ENCODE measurements around the gene RUSF1.

The RUSF1 gene

DNA sequence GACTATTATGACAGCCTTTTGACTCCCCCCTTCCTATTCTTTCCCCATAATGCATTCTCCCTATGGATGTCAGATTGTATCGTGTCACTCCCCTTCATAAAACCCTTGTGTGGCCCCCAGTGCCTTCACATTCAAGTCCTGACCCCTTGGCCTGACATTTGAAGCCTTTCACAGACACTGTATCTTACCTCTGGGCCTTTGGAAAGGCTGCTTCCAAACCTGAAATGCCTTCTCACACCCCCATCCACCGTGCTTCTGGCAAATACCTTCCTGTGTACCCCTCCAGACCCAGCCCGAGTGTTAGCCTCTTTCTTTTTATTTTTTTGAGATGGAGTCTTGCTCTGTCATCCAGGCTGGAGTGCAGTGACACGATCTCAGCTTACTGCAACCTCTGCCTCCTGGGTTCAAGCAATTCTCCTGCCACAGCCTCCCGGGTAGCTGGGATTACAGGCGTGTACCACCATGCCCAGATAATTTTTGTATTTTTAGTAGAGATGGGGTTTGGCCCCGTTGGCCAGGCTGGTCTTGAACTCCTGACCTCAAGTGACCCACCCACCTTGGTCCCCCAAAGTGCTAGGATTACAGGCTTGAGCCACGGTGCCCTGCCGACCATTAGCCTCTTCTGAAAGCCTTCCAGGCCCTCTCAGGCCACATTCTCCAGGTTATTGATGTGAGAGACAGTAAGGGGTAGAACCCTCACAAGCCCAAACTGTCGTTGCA is 46.8 kb downstream of the RUSF1 start:
- TF ChIP-seq, protein P1, sequence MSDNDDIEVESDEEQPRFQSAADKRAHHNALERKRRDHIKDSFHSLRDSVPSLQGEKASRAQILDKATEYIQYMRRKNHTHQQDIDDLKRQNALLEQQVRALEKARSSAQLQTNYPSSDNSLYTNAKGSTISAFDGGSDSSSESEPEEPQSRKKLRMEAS (IDR thresholded peaks at IDR 0.05): no peak
- TF ChIP-seq TCF12 (IDR thresholded peaks at IDR 0.05; ENCODE audit: low read depth): no peak
- TF ChIP-seq, protein P2, sequence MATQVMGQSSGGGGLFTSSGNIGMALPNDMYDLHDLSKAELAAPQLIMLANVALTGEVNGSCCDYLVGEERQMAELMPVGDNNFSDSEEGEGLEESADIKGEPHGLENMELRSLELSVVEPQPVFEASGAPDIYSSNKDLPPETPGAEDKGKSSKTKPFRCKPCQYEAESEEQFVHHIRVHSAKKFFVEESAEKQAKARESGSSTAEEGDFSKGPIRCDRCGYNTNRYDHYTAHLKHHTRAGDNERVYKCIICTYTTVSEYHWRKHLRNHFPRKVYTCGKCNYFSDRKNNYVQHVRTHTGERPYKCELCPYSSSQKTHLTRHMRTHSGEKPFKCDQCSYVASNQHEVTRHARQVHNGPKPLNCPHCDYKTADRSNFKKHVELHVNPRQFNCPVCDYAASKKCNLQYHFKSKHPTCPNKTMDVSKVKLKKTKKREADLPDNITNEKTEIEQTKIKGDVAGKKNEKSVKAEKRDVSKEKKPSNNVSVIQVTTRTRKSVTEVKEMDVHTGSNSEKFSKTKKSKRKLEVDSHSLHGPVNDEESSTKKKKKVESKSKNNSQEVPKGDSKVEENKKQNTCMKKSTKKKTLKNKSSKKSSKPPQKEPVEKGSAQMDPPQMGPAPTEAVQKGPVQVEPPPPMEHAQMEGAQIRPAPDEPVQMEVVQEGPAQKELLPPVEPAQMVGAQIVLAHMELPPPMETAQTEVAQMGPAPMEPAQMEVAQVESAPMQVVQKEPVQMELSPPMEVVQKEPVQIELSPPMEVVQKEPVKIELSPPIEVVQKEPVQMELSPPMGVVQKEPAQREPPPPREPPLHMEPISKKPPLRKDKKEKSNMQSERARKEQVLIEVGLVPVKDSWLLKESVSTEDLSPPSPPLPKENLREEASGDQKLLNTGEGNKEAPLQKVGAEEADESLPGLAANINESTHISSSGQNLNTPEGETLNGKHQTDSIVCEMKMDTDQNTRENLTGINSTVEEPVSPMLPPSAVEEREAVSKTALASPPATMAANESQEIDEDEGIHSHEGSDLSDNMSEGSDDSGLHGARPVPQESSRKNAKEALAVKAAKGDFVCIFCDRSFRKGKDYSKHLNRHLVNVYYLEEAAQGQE (IDR thresholded peaks at IDR 0.05; ENCODE audit: low read depth): no peak
- TF ChIP-seq RAD21 (IDR thresholded peaks at IDR 0.05; ENCODE audit: low read depth): no peak
- no peak for TF ChIP-seq CEBPB (IDR thresholded peaks at IDR 0.05)
- no peak for TF ChIP-seq EGR1 (IDR thresholded peaks at IDR 0.05)
- TF ChIP-seq, protein P3, sequence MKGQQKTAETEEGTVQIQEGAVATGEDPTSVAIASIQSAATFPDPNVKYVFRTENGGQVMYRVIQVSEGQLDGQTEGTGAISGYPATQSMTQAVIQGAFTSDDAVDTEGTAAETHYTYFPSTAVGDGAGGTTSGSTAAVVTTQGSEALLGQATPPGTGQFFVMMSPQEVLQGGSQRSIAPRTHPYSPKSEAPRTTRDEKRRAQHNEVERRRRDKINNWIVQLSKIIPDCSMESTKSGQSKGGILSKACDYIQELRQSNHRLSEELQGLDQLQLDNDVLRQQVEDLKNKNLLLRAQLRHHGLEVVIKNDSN (IDR thresholded peaks at IDR 0.05): no peak
- no peak for TF ChIP-seq NFIC (IDR thresholded peaks at IDR 0.05)
- TF ChIP-seq TAF1 (IDR thresholded peaks at IDR 0.05; ENCODE audit: low read depth): no peak
- TF ChIP-seq FOXM1 (IDR thresholded peaks at IDR 0.05; ENCODE audit: borderline replicate concordance, low read depth): no peak
- no peak for TF ChIP-seq EP300 (IDR thresholded peaks at IDR 0.05; ENCODE audit: borderline replicate concordance)
- no peak for TF ChIP-seq CREB1 (IDR thresholded peaks at IDR 0.05; ENCODE audit: low read depth)
- no peak for TF ChIP-seq ZBTB7A (IDR thresholded peaks at IDR 0.05; ENCODE audit: low read depth)
- TF ChIP-seq YY1 (IDR thresholded peaks at IDR 0.05; ENCODE audit: low read depth): no peak
- TF ChIP-seq TEAD4 (IDR thresholded peaks at IDR 0.05): no peak

DNA sequence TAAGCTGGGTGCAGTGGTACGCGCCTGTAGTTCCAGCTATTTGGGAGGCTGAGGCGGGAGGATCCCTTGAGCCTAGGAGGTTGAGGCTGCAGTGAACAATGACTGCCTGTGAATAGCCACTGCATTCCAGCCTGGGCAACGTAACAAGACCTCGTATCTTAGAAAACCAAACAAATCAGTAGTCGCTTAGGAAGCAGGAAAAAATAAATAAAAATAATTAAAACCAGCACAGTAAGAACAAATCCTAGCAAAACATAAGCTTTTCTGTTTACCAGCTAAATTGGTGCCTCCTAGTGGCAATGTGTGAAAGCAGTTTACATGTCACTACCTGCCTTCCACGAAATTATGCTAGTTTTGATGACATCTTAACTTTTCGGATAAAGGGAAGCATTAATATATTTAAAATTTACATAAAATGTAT is 47.6 kb downstream of the RUSF1 start:
- TF ChIP-seq RAD21 (IDR thresholded peaks at IDR 0.05; ENCODE audit: low read depth) (peak; percentile 11; the same call in 1 of the 2 replicates), TAF1 (IDR thresholded peaks at IDR 0.05; ENCODE audit: low read depth) (no peak)

DNA sequence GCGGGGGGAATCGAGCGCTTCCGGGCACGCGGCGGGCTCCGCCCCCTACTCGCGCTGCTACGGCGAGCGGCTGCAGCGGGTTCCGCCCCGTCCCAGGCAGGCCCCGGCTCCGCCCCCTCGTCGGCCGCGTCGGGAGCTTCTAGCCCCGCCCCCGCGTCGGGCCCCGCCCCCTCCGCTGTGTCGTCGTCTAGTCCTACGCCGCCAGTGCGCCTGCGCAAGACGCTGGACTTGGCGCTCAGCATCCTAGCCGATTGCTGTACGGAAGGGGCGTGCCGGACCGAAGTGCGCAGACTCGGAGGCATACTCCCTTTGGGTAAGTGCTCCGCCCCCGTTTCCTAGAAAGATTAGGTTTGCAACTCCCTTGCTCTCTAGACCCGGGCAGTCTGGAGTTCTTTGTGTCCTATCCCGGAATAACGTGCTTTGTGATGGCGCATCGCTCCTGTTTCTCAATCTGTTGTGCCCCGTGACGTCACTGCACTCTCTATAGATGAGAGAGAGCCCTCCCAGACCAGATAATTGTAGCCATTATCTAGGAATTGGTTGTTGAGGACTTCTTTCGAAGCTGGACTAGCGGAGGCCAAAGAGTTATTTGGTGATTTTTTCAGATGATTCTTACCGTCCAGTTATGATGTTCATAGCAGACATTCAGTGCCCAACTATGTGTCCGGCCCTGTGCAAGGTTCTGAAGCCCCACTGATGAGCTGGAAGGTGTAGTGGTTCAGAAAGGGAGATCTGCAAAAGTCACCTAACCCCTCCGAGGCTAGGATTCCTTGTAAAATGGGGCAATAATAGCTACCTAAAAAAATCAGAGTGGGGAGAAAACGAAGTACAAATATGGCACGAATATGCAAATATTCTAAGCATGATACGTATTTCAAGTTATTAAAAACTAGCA is 48.3 kb downstream of the RUSF1 start:
- no peak for TF ChIP-seq CEBPB (IDR thresholded peaks at IDR 0.05)
- TF ChIP-seq RAD21 (IDR thresholded peaks at IDR 0.05; ENCODE audit: low read depth): no peak
- TF ChIP-seq, protein P1 (IDR thresholded peaks at IDR 0.05): no peak; the same call in 1 of the 2 replicates
- TF ChIP-seq EGR1 (IDR thresholded peaks at IDR 0.05): no peak
- no peak for TF ChIP-seq TEAD4 (IDR thresholded peaks at IDR 0.05)
- TF ChIP-seq TAF1 (IDR thresholded peaks at IDR 0.05; ENCODE audit: low read depth): no peak
- TF ChIP-seq YY1 (IDR thresholded peaks at IDR 0.05; ENCODE audit: low read depth): no peak
- no peak for TF ChIP-seq FOXM1 (IDR thresholded peaks at IDR 0.05; ENCODE audit: borderline replicate concordance, low read depth)
- TF ChIP-seq TCF12 (IDR thresholded peaks at IDR 0.05; ENCODE audit: low read depth): no peak
- TF ChIP-seq ZBTB7A (IDR thresholded peaks at IDR 0.05; ENCODE audit: low read depth): no peak
- no peak for TF ChIP-seq EP300 (IDR thresholded peaks at IDR 0.05; ENCODE audit: borderline replicate concordance)
- TF ChIP-seq, protein P3 (IDR thresholded peaks at IDR 0.05): no peak
- no peak for TF ChIP-seq NFIC (IDR thresholded peaks at IDR 0.05)
- TF ChIP-seq, protein P2 (IDR thresholded peaks at IDR 0.05; ENCODE audit: low read depth): no peak

GRCh38 chr16:31458844-31459686 is 49.1 kb downstream of the RUSF1 start, which contains the start of gene ARMC5:
Gene ARMC5, plus strand, starts transcription at chr16:31459501. Its CDS starts 24 bp downstream, at chr16:31459525.
- TF ChIP-seq ZBTB7A (IDR thresholded peaks at IDR 0.05; ENCODE audit: low read depth): no peak
- TF ChIP-seq CEBPB (IDR thresholded peaks at IDR 0.05): no peak
- TF ChIP-seq, protein P3 (IDR thresholded peaks at IDR 0.05): peak; percentile 3; the same call in 1 of the 2 replicates
- TF ChIP-seq, protein P2 (IDR thresholded peaks at IDR 0.05; ENCODE audit: low read depth): no peak
- peak; percentile 90 for TF ChIP-seq TAF1 (IDR thresholded peaks at IDR 0.05; ENCODE audit: low read depth)
- 0 out of 2 replicates have a peak, but pooled peaks have one; percentile 5 for TF ChIP-seq EGR1 (IDR thresholded peaks at IDR 0.05)
- peak; percentile 2; the same call in 1 of the 2 replicates for TF ChIP-seq TCF12 (IDR thresholded peaks at IDR 0.05; ENCODE audit: low read depth)
- TF ChIP-seq, protein P1 (IDR thresholded peaks at IDR 0.05): peak; percentile 98
- no peak; the same call in 1 of the 2 replicates for TF ChIP-seq NFIC (IDR thresholded peaks at IDR 0.05)
- TF ChIP-seq FOXM1 (IDR thresholded peaks at IDR 0.05; ENCODE audit: borderline replicate concordance, low read depth): no peak
- peak; percentile 91 for TF ChIP-seq CREB1 (IDR thresholded peaks at IDR 0.05; ENCODE audit: low read depth)
- no peak for TF ChIP-seq RAD21 (IDR thresholded peaks at IDR 0.05; ENCODE audit: low read depth)
- TF ChIP-seq YY1 (IDR thresholded peaks at IDR 0.05; ENCODE audit: low read depth): peak; percentile 95
- peak; percentile 24; the same call in 1 of the 2 replicates for TF ChIP-seq TEAD4 (IDR thresholded peaks at IDR 0.05)
- TF ChIP-seq EP300 (IDR thresholded peaks at IDR 0.05; ENCODE audit: borderline replicate concordance): 0 out of 2 replicates have a peak, but pooled peaks have one; percentile 11

Measured in Ishikawa (cell line).